Frontal cortex (tissue), 4 donors: ENCODE data around the gene DCPS. TPM values are rescaled to one million over a fixed set of nuclear protein-coding genes. Genes with fewer than 3 reads are reported as not detected.

ENCODE experiments used
- DNase-seq, 2 donors: peaks; one replicate each; pipeline ENCODE4 v3.0.0; 2012; ENCODE audit warnings: low spot score in 2 of 2
- FAIRE-seq: peaks from 2 replicates; lab custom pipeline; 2012; peaks lifted over from hg19 to GRCh38; lab: Jason Lieb, UNC
- total RNA-seq: library from RNA; depleted of rRNA; stranded (reverse); fragments of >200 nt; gene quantifications from one replicate; pipeline ENCODE4 v1.2.3, GENCODE V29; 2014
- donor health status: control.
- donor health status: control.
- donor health status: control.

Gene DCPS
- total RNA-seq, 1 donor from 2014 or later: 2.9 TPM

DNA sequence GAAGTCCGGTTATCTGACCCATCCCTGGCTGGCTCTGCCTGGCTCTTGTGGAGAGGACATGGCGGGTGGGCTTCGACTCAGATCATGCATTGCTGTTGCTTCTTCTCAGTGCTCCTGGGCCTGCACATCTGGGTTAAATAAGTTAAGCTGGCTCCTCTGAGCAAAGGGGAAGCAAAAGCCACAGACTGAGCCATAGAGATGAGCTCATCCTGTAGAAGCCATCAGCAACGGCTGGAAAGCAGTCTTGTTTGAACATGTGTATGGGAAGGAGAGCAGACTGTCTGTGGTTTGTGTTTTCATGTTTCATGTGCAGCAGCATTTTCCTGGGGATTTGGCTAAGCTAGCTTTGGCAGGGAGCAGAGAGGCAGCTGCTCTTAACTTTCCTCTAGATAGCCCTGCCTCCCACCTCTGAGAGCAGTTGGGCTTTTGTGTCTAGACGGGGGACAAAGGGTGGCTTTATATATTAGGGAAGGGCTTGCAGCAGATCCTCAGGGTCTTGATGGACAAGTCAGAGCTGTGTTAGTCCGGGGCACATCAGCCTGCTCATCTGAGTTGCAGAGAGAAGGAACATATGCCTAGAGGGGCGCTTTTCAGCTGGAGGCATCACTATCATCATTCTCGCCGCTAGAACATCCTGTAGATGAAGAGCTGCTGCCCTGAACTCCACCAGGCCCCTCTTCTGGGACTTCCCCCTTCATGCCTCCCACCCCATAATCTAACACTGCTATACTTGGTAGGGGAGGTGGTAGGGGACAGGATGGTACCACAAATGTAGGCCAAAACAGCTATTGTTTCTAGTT, 14.9 kb downstream of the DCPS start:
- no peak for DNase-seq
- no peak for FAIRE-seq

- FAIRE-seq (no peak), DNase-seq (no peak)
Observed at GRCh38 chr11:126319374-126319740, 15.5 kb downstream of the DCPS start.

- no peak for FAIRE-seq
- no peak for DNase-seq
Observed at GRCh38 chr11:126322996-126323395, 19.1 kb downstream of the DCPS start.

DNA sequence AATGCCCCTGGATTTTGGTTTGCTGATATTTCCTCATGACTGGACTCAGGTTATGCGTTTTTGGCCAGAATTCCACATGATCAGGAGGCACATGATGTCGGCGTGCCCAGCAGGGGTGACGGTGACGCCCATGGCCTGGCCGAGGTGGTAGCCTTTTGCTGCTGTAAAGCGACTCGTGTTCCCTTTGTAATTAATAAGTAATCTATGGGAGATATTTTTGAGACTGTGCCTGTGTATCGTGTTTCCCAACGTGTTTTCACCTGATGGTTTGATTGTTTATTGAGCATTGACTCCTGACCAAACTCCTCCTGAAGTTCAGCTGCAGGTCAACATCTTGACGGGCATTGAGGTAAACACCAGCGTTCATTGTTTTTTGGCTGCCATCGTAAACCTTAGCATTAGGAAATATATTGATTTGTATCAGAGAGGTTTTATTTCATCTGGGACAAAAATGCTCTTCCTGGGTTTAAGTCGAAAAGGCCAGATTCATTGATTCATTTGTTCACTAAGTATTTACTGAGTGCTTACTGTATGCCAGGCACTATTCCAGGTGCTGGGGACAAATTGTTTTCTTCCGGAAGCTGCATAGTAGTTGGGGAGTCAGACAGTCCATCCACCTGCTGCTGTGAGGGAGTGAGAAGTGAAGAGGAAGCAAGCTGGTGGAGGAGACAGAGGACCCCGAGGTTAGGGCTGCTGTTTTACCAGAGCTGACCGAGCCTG, 23.6 kb downstream of the DCPS start:
- DNase-seq (no peak), FAIRE-seq (no peak)

- DNase-seq: no peak
- no peak for FAIRE-seq
Observed at GRCh38 chr11:126328001-126328390, 24.1 kb downstream of the DCPS start.

GRCh38 chr11:126328444-126328843, 24.6 kb downstream of the DCPS start:
- DNase-seq: no peak
- FAIRE-seq: no peak

DNA sequence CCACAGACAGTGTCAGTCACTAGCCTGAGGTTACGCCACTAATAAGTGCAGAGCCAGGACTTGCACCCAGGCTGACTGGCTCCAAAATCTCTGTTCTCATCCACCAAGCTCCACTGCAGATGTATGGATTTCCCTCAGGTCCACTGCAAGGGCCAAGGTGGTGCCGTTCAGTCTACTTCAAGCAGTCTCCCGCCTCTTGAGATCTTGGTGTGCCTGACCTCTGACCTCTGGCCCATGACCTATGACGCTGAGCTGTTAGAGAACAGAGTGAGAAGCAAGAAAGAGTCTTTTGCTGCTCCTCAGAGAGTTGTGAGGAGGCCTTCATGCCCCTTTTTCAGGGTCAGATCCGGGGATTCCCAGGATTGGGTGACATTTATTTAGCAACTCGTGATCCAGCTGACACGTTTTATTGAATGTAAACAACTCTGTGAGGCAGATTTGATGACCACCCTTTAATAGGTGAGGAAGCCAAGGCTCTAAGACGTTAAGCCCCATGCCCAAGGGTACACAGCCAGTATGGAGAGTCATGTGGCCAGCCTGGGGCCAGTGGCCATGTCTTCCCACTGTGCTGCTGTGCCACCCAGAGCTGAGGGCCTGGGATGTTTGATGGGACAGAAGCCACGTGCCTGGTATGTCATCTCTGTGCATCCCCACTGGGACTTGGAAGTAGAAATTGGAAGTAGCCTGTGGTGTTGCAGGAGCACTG, 25.2 kb downstream of the DCPS start:
- FAIRE-seq (no peak), DNase-seq (no peak)

DNA sequence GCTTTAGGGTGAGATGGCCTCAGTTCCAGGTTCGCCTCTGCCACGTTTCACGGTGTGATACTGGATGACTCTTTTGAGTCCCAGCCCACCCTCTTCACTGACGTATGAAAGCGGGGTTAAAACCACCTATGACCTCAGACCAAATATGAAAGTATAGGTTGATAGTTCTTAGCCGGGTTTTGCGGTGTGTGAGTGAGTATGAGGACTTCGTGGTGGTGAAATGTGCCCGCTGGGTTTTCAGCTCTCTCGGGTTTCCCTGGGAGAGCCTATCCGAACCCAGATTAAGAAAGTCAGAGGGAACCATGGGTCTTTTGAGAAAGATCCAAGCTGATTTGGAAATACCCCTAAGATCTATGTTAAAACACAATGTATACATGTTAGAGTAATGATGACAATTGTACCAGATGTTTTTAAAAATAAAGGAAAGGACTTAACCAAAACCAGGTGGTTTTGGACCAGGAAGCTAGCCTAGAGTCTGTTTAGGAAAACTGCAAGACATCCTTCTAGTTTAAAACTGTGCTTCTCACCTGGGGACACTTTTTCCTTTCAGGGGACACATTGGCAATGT, 25.9 kb downstream of the DCPS start:
- FAIRE-seq: no peak

GRCh38 chr11:126331286-126331685, 27.4 kb downstream of the DCPS start:
- DNase-seq (no peak), FAIRE-seq (no peak)

More for the DNA sequence above, 25.9 kb downstream of the DCPS start:
- DNase-seq: no peak

DNA sequence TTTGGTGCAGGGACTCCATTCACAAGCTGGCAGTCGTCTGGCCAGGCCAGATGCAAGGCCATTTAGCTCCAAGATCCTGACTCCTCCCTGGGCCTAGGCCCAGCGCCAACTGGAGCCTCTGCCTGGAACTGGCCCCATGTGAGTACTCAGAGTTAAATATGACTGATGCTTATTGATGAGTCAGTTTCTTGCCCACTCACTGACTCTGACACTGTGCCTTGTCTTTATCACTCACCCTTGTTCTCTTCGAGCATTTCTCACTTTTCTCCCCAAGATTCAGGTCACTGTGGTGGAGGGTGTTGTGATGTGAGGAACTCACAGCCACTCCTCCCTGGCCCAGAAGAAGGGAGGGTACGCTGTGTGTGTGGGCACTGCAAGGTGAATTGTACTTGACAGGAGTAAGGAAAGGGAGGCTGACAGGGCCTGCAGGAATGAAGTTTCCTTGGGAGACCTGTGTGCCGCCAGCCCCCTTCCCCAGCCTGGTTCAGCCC, 28.4 kb downstream of the DCPS start:
- no peak for FAIRE-seq
- DNase-seq: peak in 1 of 2 donors; percentile 44

DNA sequence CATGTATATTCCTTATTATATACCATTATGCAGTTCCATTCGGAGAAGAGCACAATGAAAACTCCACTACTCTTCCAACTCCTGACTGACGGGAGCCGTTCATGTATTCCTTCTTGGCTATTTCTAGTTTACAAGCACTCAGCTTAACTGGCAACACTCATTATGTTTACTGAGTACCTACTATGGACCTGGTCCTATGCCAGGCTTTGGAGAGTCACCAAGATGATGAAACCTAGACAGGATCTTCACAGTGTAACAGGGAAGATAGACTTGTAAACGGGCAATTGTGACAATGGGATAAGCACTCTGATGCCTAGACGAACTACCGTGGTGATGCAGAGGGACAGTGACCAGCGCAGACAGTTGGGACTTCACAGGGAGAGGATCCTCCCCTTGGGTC, 29.3 kb downstream of the DCPS start:
- DNase-seq (no peak), FAIRE-seq (no peak)

- DNase-seq (no peak), FAIRE-seq (no peak)
Observed at GRCh38 chr11:126334659-126335462, 31.0 kb downstream of the DCPS start.

GRCh38 chr11:126335463-126335760, 31.6 kb downstream of the DCPS start:
- DNase-seq (no peak), FAIRE-seq (no peak)

- no peak for FAIRE-seq
- DNase-seq: no peak
Observed at GRCh38 chr11:126336138-126336541, 32.3 kb downstream of the DCPS start.

- FAIRE-seq: no peak
- no peak for DNase-seq
Observed at GRCh38 chr11:126336671-126337101, 32.8 kb downstream of the DCPS start.

GRCh38 chr11:126337126-126337473, 33.2 kb downstream of the DCPS start:
- DNase-seq (no peak), FAIRE-seq (no peak)

DNA sequence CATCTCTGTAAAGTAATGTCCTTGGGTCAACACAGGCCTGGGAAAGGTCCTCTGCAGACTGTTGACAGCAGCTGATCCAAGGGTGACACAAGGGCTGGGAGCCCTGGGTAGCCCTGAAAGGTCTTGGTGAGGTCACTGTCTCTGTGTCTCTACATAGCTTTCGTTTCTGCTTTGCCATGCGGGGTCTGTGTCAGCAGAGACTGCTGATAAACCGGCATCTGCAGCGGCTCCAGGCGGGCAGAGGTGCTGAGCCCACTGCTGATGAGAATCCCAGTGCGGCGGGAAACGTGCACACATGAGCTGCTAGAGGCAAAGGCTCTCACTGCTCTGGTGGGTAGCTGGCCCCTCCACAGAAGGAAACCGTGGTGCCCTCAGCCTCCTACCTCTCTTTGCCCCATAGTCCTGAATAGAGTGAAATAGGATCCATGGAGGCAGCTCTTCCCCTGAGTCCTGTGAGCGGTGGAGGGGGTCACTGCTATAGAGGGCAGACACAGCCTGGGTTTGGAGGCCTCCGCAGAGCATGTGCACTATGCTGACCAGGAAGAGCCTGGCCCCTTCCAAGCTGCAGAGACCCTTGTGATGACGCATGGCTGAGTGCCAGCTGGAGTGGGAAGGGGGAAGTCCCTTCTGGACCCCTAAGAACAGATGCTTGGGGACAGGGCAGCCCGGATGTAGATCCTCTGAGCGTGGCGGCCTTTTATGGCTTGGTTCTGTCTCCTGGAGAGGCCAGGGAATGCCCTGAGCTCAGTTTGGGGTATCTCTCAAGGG, 33.8 kb downstream of the DCPS start:
- DNase-seq (no peak), FAIRE-seq (no peak)

DNA sequence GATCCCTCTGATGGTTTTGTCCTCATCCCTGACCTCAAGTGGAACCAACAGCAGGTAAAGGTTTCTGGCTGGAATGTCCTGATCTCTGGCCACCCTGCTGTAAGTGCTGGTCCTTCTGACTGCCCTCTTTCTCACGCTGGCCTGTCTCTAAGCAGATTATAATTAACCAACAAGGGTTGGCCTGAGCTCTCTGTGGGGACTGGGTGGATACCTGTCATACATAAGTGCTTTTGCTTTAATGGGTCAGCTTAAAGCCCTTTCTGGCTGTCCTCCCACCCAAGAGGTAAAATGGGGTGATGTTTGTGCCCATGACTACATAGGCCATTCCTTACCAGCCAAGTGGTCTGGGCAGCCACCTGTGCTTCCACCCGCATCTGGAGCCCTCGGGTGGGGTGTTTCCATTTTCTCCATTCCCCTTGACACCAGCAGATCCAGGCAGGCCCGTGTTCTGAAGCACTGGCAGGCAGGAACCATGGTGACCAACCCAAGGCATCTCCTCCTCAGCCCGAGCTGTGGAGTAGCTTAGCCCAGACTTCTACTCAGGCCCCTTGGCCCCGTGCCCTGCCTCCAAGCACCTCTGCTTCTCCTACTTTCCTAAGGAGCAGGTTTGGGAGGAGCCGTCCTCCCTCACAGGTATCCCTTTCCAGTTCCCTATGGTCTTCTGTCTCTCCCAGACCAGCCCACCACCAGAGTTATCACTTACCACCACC, 34.6 kb downstream of the DCPS start:
- no peak for FAIRE-seq
- DNase-seq: no peak
